NCI-H69 (cell line): ENCODE results near the gene SCD.
A peak's percentile ranks its signal among the peaks of the same experiment; 100 is the strongest.
"Not testable (repeated sequence)": the region's sequence is repeated elsewhere in the genome, so short reads cannot be mapped to it uniquely, and the experiment has no call there.

ENCODE experiments used
- DNase-seq: peaks from one replicate; lab custom pipeline; 2025; lab: John Stamatoyannopoulos, UW

SCD gene

DNA sequence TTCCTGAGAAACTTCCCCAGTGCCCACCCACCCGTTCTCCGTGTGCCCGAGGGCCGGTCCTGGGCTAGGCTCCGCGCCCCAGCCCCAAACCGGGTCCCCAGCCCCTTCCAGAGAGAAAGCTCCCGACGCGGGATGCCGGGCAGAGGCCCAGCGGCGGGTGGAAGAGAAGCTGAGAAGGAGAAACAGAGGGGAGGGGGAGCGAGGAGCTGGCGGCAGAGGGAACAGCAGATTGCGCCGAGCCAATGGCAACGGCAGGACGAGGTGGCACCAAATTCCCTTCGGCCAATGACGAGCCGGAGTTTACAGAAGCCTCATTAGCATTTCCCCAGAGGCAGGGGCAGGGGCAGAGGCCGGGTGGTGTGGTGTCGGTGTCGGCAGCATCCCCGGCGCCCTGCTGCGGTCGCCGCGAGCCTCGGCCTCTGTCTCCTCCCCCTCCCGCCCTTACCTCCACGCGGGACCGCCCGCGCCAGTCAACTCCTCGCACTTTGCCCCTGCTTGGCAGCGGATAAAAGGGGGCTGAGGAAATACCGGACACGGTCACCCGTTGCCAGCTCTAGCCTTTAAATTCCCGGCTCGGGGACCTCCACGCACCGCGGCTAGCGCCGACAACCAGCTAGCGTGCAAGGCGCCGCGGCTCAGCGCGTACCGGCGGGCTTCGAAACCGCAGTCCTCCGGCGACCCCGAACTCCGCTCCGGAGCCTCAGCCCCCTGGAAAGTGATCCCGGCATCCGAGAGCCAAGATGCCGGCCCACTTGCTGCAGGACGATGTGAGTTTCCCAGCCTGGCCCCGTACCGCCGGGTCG is at the start of gene SCD:
Gene SCD (plus strand): TSS at position 469 of the 803 bp plus-strand sequence. CDS start 272 bp downstream, at position 741.
- peak; percentile 95 for DNase-seq

DNA sequence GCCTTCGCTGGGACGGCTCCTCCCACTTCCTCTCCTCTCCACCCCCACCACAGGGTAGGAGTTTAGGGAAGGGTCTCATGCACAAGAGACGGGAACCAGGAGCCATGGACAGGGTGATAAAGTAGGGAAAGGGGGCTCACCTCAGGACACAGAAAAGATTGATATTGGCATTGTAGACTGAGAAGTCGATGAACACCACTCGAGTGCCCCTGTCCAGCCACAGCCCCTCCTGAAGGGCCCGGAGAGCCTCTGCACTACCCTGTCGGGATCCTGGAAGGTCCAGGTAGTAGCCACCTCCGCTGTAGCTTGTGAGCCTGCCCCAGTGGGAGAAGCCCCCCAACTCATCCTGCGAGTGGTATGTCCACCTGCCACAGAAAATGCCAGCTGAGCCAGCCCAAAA is 49.8 kb upstream of the SCD start:
- no peak for DNase-seq

DNA sequence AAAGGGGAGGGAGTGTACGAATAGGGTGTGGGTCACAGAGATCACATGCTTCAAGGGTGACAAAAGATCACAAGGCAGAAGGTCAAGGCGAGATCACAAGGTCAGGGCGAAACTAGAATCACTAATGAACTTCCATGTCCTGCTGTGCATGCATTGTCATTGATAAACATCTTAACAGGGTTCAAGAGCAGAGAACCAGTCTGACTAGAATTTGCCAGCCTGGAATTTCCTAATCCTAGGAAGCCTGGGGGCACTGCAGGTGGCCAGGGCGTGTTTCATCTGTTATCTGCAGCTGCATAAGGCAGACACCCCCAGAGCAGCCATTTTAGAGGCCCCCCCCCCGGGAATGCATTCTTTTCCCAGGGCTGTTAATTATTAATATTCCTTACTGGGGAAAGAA is 45.9 kb upstream of the SCD start:
- DNase-seq, result not testable (repeated sequence)

- DNase-seq, result peak; percentile 53
These were observed 43.2 kb upstream of the SCD start for GRCh38 chr10:100303724-100304319.

GRCh38 chr10:100304414-100304813 is 42.6 kb upstream of the SCD start:
- DNase-seq, result no peak

DNA sequence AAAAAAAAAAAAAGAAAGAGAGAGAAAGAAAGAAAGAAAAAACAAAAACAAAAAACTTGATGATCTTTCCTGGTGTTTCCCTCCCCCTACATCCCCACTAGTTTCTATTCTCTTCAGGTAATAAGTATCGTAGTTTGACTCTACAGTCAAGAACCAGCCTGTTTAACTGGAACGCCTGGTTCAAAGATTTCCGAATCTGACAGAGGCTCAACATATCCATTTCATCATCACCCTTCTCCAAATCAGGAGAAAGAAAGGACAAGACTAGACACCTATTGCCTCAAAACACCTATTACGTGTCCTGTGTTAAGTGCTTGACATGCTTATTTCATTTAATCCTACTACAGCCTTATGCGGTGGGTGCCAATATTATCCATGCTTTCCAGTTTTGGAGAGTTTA is 40.2 kb upstream of the SCD start:
- no peak for DNase-seq

GRCh38 chr10:100307684-100308083 is 39.3 kb upstream of the SCD start:
- no peak for DNase-seq

GRCh38 chr10:100311298-100311697 is 35.7 kb upstream of the SCD start:
- no peak for DNase-seq

DNA sequence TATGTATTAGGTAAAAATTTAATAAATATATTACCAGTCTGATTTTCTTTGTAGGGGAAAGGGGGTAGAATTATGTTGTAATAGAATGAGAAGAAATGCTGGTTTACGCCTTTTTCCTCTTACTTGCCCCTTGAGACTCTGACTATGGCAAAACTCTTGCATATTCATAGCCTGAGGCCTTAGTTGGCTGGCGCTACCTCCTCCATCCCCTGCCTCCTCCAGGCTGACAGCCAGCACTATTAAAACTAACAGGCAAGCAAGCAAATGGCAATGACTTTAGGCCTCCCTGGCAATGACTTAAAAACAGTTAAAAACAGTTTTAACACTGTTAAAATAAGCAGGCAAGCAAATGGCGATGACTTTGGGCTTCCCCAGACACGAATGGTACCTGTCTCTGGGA is 31.4 kb upstream of the SCD start:
- DNase-seq, result no peak

- no peak for DNase-seq
These were observed 28.8 kb upstream of the SCD start for GRCh38 chr10:100318207-100318606.

DNA sequence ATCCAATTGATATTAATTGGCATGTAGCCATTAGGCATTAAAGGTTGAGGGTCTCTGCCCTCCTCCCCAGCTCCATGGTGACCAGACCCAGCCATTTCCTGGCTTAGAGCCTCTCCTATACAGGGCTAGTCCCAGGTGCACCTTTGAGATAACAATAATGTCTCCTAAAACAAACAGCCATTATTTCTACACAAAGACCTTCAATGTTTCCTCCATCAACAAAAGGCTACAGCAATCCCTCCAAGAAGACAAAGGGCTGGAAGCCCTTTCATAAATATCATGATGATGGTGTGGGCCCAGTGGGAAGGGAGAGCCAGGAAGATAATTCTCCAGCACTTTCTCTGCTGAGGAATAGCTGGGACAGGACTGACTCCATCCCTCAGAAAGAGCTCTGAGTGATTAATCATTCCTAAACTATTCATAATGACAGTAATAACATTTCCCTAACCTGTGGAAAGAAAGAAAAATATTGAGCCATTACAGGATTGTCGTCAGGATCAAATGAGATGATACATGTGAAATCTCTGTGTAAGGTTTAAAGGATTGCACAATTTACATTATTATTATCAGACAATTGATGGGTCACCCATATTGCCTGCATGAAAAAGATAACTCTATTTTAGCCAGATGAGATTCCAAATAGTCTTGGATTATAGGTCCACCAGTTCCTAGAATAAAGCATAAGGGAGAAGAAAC is 27.2 kb upstream of the SCD start:
- DNase-seq, result peak; percentile 75

DNA sequence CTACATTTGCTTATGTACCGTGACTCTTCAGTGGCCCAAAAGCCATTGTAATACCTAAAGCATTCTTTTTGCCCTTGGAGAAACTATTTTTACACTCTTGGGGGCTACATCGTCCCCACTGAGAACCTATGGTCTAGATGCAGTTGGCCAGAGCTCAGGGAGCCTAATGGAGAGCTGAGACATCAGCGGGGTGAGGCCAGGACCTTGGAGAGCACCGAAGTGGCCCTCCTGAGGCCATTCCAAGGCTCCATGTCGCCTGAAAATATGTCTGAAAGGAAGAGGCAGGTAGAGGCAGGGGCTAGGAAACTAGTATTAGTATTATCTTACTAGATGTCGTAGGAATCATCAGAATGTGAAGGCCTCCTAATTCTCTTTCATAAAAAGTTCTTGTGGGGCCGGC is 21.9 kb upstream of the SCD start:
- DNase-seq, result no peak

DNA sequence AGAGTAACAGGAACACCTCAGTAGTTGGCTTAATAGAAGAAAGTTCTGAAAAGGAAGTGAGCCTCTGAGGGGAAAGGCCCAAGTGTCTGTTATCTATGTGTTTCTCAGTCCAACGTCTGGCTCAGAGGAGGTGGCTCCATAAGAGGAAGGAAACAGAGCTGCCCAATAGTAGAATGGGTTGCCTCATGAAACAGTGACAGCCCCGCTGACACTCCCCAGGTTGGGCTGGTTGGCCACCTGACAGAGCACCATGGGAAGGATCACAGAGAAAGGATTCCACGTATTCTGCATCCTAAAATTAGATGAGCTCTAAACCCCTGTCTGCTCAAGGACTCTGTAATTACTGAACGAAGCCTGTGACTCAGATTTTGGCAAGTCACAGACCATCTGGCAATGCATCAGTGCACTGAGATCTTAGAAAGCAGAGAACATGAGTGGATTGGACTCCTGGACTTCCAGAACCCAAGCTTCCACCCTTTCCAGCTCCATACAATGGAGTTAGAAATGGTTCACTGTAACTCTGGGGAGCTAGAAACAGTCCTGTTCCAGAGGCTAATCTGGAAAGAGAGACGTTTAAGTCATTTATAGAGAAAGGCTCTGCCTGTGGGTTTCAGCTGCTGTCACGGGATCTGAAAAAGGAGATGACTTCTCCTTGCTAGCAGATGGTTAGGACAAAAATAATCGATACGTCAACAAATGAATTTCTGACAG is 19.9 kb upstream of the SCD start:
- peak; percentile 24 for DNase-seq

DNA sequence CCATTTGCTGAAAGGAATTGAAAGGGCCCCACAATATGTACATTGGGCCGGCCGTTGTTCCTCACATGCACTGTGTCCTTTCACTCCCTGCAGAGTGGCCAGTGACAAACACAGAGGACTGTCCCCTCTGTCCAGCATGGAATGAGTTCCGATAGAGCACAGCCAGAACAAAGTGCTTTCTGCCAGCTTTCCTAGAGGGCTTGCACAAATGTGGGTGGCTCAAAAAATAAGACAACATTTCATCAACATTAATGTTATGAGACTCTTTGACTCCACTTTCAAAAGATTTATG is 19.4 kb upstream of the SCD start:
- DNase-seq, result no peak

DNA sequence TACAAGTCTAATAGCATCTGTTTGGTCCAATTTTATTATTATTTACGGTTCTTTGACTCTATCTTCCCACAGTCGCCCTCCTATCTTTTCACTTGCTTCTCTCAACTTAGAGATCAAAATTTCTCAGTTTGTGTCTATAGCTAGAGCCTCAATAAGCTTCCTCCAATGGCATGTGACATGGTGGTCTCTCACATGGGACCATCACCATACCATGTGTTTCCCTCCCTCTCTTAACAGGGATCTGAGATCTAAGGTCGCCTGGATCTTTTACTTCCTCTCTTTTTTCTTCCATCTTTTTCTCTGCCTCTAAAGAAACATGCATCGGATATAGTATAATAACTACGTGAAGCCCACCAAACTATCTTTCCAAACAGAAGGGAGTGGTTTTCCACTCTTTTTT is 18.8 kb upstream of the SCD start:
- DNase-seq, result no peak

- no peak for DNase-seq
These were observed 17.0 kb upstream of the SCD start, which contains the start of gene PKD2L1 for GRCh38 chr10:100330079-100330478. TSS of gene PKD2L1 (minus strand) at chr10:100330228. CDS start at chr10:100330103, 125 bp downstream.

GRCh38 chr10:100333106-100333505 is 13.9 kb upstream of the SCD start:
- no peak for DNase-seq

- no peak for DNase-seq
These were observed 13.2 kb upstream of the SCD start for GRCh38 chr10:100333661-100334440.

GRCh38 chr10:100334762-100335161 is 12.3 kb upstream of the SCD start:
- no peak for DNase-seq

DNA sequence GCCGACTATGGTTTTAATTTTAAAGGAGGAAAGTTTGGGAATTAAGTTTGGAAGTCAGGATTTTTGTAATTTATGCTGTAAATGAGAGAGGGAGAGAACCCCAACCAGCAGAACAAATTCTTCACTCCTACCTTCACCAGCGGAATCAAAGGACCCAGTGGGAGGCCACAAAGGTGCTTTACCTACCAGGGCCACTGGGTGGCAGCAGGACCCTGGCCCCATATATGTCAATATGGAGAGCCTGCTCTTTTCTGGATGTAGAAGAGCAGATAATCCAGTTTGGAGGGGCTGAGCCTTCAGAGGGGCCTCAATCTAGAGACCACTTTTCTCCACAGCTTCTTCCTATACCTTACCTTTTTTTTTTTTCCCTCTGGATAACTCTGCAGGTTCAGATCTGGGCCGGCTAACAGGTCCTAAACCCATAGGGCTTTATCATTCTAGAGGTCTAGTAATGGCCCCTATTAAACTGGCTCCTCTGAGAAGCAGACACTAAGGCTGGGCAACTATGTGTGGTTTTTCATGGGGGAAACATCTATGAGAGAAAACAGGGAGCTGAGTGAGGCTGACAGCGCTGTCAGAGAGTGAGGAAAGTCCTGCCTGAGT is 8.5 kb upstream of the SCD start:
- DNase-seq, result peak; percentile 64

- DNase-seq, result no peak
These were observed 7.8 kb upstream of the SCD start for GRCh38 chr10:100339236-100339635.
